SK-N-SH (cell line): ENCODE data around the gene IZUMO4.

ENCODE experiments used
- CTCF ChIP-seq: fragments of 200-600 bp; sonication (generic); IDR thresholded peaks from 2 replicates; pipeline ENCODE4 v1.6.1; 2017; ENCODE audit warnings: antibody characterized with exemption, mild to moderate bottlenecking, moderate library complexity
- EZH2phosphoT487 ChIP-seq: fragments of 200-600 bp; sonication (generic); IDR thresholded peaks from 2 replicates; pipeline ENCODE4 v1.6.1; 2017; ENCODE audit warnings: low read depth, mixed run types, mild to moderate bottlenecking, antibody characterized with exemption, moderate library complexity, borderline replicate concordance
- FOSL2 ChIP-seq: IDR thresholded peaks from 2 replicates; pipeline ENCODE4 v1.4.0; 2012; ENCODE audit warnings: low read depth, mild to moderate bottlenecking, moderate library complexity, borderline replicate concordance

GRCh38 chr19:2111425-2111824, 14.7 kb downstream of the IZUMO4 start:
- TF ChIP-seq EZH2phosphoT487 (no peak), FOSL2 (no peak), CTCF (no peak)
